Loucy (cell line): ENCODE data around the gene PPP2R1B.

Experiments used
- H2AFZ ChIP-seq: fragments of 200-600 bp; sonication (generic); 2 replicates; pipeline ENCODE4 v1.6.0; 2016; ENCODE audit warnings: antibody characterized with exemption, mild to moderate bottlenecking, low read length, moderate library complexity
- H3F3A ChIP-seq: fragments of 200-600 bp; 2 replicates; pipeline ENCODE4 v1.6.0; 2016; ENCODE audit warnings: antibody characterized with exemption, low read depth, mild to moderate bottlenecking
- H3K27me3 ChIP-seq: fragments of 200-600 bp; sonication (generic); 2 replicates; pipeline ENCODE4 v1.6.1; 2014; ENCODE audit warnings: low read length, mild to moderate bottlenecking; ENCODE audit not compliant: insufficient read depth, poor library complexity, severe bottlenecking
- H3K36me3 ChIP-seq: fragments of 200-600 bp; sonication (generic); 2 replicates; pipeline ENCODE4 v1.6.1; 2016; ENCODE audit warnings: low read length; ENCODE audit not compliant: insufficient read depth
- H3K4me1 ChIP-seq: fragments of 200-600 bp; sonication (generic); 2 replicates; pipeline ENCODE4 v1.5.1; 2014; ENCODE audit warnings: low read length, mild to moderate bottlenecking; ENCODE audit not compliant: insufficient read depth, poor library complexity, severe bottlenecking
- H3K4me2 ChIP-seq: fragments of 200-600 bp; sonication (generic); 2 replicates; pipeline ENCODE4 v1.6.0; 2014; ENCODE audit warnings: antibody characterized with exemption, low read length, low read depth, mild to moderate bottlenecking; ENCODE audit not compliant: poor library complexity, severe bottlenecking
- H3K4me3 ChIP-seq: fragments of 200-600 bp; sonication (generic); 2 replicates; pipeline ENCODE4 v1.5.1; 2014; ENCODE audit warnings: low read length, mild to moderate bottlenecking, mixed read lengths; ENCODE audit not compliant: poor library complexity, severe bottlenecking
- H3K79me2 ChIP-seq: fragments of 200-600 bp; sonication (generic); 2 replicates; pipeline ENCODE4 v1.6.1; 2014; ENCODE audit warnings: low read length; ENCODE audit not compliant: insufficient read depth
- H3K9ac ChIP-seq: fragments of 200-600 bp; sonication (generic); 2 replicates; pipeline ENCODE4 v1.6.0; 2014; ENCODE audit warnings: mild to moderate bottlenecking, low read depth, low read length, moderate library complexity; ENCODE audit not compliant: poor library complexity, severe bottlenecking
- H3K9me2 ChIP-seq: fragments of 200-600 bp; sonication (generic); replicated peaks from 2 replicates; pipeline ENCODE4 v1.6.1; 2016; ENCODE audit warnings: low read depth, low read length, mixed read lengths
- H3K9me3 ChIP-seq: fragments of 200-600 bp; sonication (generic); 2 replicates; pipeline ENCODE4 v1.6.1; 2014; ENCODE audit warnings: mild to moderate bottlenecking, antibody characterized with exemption, low read length, low read depth; ENCODE audit not compliant: insufficient read depth
- H4K20me1 ChIP-seq: fragments of 200-600 bp; sonication (generic); 2 replicates; pipeline ENCODE4 v1.6.0; 2014; ENCODE audit warnings: antibody characterized with exemption, low read length, mild to moderate bottlenecking; ENCODE audit not compliant: insufficient read depth, poor library complexity, severe bottlenecking
- EZH2phosphoT487 ChIP-seq: fragments of 200-600 bp; IDR thresholded peaks from 2 replicates; pipeline ENCODE4 v1.6.1; 2018; ENCODE audit warnings: antibody characterized with exemption, mild to moderate bottlenecking, moderate library complexity, borderline replicate concordance
- TF ChIP-seq, protein P1 (sequence below): fragments of 200-600 bp; sonication (generic); conservative IDR thresholded peaks from 2 replicates; pipeline ENCODE4 v1.5.1; 2014; ENCODE audit warnings: mild to moderate bottlenecking, antibody characterized with exemption, low read length

Gene PPP2R1B

DNA sequence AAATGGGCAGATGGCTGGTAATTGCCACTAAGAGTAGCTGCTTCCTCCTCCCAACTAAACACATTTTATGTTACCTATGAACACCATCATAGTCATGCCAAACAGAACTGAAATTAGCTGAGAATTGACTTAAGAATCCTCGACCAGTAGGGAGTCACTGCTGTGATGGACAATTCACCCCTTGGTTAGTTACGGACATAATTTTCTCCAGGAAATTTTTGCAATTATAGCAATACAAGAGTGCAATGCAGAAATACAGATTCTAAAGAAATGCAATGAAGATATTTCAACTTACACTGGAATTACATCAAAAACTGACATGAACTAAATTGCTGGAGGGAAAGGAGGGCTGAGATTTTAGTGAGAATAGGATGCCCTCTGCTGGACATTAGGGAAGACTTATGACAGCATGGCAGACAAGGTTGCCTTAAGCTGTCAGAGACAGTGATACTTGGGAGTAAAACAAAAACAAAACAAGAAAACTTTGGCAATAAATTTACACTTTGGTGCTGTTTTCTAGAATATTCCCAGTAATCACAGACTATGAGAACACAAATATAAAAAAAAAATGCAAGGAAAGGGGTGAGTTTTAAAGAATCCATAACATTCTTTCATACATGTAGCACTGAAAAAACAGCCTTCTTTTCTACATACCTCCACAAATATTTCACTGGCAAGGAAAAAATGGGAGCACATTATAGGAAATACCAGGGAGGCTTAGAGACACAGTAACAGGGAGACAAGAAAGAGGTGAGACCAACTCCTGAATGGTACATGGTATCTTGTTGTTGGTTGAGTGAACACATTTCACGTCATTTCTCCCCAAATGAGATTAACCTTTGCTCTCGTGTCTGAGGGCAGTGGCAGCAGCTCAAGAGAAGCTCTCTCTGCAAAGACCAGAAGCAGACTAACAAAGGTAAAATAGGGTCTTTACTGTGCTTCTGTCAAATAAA, 11.2 kb upstream of the PPP2R1B start:
- no peak overlapping the region for H2AFZ ChIP-seq
- H3K4me3 ChIP-seq = no peak overlapping the region
- no peaks in the 10 kb centered on the region for H3K27me3 ChIP-seq
- no peaks in the 10 kb centered on the region for H3K9me3 ChIP-seq
- TF ChIP-seq, protein P1, sequence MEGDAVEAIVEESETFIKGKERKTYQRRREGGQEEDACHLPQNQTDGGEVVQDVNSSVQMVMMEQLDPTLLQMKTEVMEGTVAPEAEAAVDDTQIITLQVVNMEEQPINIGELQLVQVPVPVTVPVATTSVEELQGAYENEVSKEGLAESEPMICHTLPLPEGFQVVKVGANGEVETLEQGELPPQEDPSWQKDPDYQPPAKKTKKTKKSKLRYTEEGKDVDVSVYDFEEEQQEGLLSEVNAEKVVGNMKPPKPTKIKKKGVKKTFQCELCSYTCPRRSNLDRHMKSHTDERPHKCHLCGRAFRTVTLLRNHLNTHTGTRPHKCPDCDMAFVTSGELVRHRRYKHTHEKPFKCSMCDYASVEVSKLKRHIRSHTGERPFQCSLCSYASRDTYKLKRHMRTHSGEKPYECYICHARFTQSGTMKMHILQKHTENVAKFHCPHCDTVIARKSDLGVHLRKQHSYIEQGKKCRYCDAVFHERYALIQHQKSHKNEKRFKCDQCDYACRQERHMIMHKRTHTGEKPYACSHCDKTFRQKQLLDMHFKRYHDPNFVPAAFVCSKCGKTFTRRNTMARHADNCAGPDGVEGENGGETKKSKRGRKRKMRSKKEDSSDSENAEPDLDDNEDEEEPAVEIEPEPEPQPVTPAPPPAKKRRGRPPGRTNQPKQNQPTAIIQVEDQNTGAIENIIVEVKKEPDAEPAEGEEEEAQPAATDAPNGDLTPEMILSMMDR = peak; percentile 88
- no peak for TF ChIP-seq EZH2phosphoT487
- H3K4me2 ChIP-seq = no peak overlapping the region
- H3K9ac ChIP-seq = no peak overlapping the region
- no peaks in the 10 kb centered on the region; the same call in 1 of the 2 replicates for H3K36me3 ChIP-seq
- no peaks in the 10 kb centered on the region for H3K79me2 ChIP-seq
- H3F3A ChIP-seq = no peaks in the 10 kb centered on the region
- no peaks in the 10 kb centered on the region for H3K4me1 ChIP-seq
- H3K9me2 ChIP-seq = no peaks in the 10 kb centered on the region
- H4K20me1 ChIP-seq = no peaks in the 10 kb centered on the region

DNA sequence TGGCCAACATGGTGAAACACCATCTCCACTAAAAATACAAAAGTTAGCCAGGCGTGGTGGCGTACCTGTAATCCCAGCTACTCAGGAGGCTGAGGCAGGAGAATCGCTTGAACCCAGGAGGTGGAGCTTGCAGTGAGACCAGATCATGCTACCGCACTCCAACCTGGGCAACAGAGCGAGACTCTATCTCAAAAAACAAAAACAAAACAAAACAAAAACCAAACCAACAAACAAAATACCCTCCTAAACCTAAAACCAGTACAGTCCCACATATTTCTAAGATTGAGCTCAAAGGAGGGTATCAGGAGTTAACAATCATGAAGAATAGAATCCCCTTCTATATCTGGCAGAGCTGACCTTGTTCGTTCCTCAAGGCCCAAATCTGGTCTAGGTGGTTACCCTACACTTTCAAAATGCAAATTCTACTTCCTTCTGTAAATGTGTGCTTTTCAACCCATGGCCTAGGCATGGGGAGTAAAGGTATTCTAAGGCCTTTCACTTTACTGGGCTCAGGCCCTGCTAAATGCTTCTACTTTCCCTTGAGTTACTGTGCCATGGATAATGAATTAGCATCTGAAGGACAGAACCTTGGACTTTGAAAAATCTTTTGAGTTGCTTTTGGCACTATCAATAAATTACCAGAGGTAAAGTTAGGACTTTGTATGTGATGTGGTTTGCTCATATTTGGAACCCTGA, 10.4 kb upstream of the PPP2R1B start:
- Histone ChIP-seq H4K20me1 (no peaks in the 10 kb centered on the region), H3K9ac (no peak overlapping the region), H3K9me3 (no peaks in the 10 kb centered on the region), H3K36me3 (no peaks in the 10 kb centered on the region), H2AFZ (no peak overlapping the region), H3K27me3 (no peaks in the 10 kb centered on the region), H3F3A (no peaks in the 10 kb centered on the region), H3K79me2 (no peaks in the 10 kb centered on the region), H3K4me3 (no peak overlapping the region), H3K4me1 (no peaks in the 10 kb centered on the region), H3K4me2 (no peak overlapping the region), H3K9me2 (no peaks in the 10 kb centered on the region)
- TF ChIP-seq EZH2phosphoT487 = no peak
- TF ChIP-seq, protein P1 = no peak

DNA sequence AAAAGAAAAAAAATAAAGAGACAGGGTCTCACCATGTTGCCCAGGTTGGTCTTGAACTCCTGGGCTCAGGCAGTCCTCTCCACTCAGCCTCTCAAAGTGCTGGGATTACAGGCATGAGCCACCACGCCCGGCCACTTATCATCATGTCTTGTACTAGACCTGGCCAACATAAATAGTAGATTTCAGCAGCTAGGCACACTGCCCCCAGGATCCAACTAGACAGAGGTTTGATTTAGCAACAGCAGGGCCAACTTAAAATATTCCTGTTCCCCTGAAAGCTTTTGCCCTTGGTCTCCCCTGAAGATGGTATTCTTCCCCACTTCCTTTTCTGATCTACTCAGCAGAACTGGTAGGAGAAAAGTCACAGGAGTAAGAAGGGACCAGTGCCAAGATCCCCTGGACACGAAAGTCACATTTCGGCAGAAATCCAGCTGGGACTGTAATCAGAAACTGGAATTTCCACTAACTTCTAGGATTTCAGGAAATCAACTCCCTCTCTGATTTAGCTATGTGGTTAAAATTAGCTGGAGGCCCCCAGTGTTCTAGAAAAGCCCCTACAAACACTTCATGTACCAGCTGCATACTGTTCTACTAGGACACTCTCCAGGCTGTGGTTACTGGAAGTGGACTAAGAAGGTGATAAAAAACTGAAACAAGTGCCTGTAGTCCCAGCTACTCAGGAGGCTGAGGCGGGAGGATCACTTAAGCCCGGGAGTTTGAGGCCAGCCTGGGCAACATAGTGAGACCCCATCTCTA, 8.9 kb upstream of the PPP2R1B start:
- H3K27me3 ChIP-seq = no peaks in the 10 kb centered on the region
- no peaks in the 10 kb centered on the region for H3K4me1 ChIP-seq
- H2AFZ ChIP-seq = no peak overlapping the region
- no peaks in the 10 kb centered on the region for H3F3A ChIP-seq
- no peaks in the 10 kb centered on the region for H3K9me3 ChIP-seq
- no peak overlapping the region for H3K4me3 ChIP-seq
- no peak overlapping the region for H3K4me2 ChIP-seq
- H4K20me1 ChIP-seq = no peaks in the 10 kb centered on the region
- H3K79me2 ChIP-seq = no peaks in the 10 kb centered on the region
- H3K9me2 ChIP-seq = no peaks in the 10 kb centered on the region
- no peak overlapping the region for H3K9ac ChIP-seq
- TF ChIP-seq, protein P1 = no peak
- TF ChIP-seq EZH2phosphoT487 = no peak
- no peaks in the 10 kb centered on the region for H3K36me3 ChIP-seq
